A673 (cell line): ENCODE measurements around the gene PRIMPOL.

Experiments
- CTCF ChIP-seq: fragments of 300-800, 200-600 bp; sonication (generic); conservative IDR thresholded peaks from 2 replicates; pipeline ENCODE4 v1.5.1; 2017; ENCODE audit warnings: low read depth, mild to moderate bottlenecking, antibody characterized with exemption, low read length, moderate library complexity, mixed read lengths
- EZH2 ChIP-seq: fragments of 200-600 bp; sonication (generic); IDR thresholded peaks from 2 replicates; pipeline ENCODE4 v1.6.1; 2017; ENCODE audit warnings: borderline replicate concordance, low read depth, mild to moderate bottlenecking, mixed read lengths, antibody characterized with exemption, low read length; ENCODE audit not compliant: poor library complexity, severe bottlenecking

GRCh38 chr4:184666670-184667069 lies 17.1 kb downstream of the PRIMPOL start:
- TF ChIP-seq CTCF (no peak), EZH2 (no peak)
